DND-41 (cell line): Measurements from ENCODE around the gene ARL6IP4.

Source experiments
- CTCF ChIP-seq: IDR thresholded peaks from 2 replicates; pipeline ENCODE4 v1.5.1; 2012; ENCODE audit warnings: borderline replicate concordance, low read length, moderate library complexity, mild to moderate bottlenecking; ENCODE audit not compliant: poor library complexity, severe bottlenecking; ENCODE audit errors: extremely low read depth
- EZH2 ChIP-seq: IDR thresholded peaks from 3 replicates; pipeline ENCODE4 v1.6.1; 2012; ENCODE audit warnings: borderline replicate concordance, low read depth, mild to moderate bottlenecking, moderate library complexity, low read length, inconsistent platforms; ENCODE audit not compliant: severe bottlenecking

GRCh38 chr12:123011701-123012100 lies 31.2 kb downstream of the ARL6IP4 start:
- no peak for TF ChIP-seq CTCF
- no peak for TF ChIP-seq EZH2
